CMK (cell line): Measurements from ENCODE around the gene VCAN.
"Not testable (repeated sequence)": the region's sequence is repeated elsewhere in the genome, so short reads cannot be mapped to it uniquely, and the experiment has no call there.

Experiments
- DNase-seq: peaks from one replicate; pipeline ENCODE4 v3.0.0-alpha.2; 2010; ENCODE audit warnings: low read depth

The VCAN gene

DNA sequence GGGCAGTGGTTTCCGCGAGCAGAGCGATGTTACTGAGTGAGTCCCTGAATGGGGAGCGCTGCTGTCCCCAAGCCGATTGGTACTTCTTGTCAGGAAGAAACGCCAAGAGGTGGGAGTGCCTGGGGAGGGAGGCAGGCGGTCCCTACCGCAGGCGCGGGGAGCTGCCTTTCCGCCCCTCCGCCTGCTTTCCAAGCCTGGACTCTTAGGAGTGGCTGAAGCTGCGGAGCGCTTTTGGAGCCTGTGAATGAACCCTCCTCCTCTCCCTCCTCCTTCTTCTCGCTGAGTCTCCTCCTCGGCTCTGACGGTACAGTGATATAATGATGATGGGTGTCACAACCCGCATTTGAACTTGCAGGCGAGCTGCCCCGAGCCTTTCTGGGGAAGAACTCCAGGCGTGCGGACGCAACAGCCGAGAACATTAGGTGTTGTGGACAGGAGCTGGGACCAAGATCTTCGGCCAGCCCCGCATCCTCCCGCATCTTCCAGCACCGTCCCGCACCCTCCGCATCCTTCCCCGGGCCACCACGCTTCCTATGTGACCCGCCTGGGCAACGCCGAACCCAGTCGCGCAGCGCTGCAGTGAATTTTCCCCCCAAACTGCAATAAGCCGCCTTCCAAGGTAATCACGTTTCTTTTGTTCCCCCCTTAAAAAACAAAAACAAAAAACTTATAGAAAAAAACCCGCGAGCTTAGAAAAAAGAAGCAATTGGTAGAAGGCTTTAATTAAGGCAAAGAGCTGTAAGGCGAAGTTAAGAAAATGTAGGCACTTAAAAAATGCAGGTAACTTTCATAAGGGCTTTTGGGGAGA is at the start of gene VCAN:
Gene VCAN (plus strand): TSS at position 340 of the 808 bp plus-strand sequence. CDS start 11,775 bp downstream, outside the sequence.
- DNase-seq, result no peak

DNA sequence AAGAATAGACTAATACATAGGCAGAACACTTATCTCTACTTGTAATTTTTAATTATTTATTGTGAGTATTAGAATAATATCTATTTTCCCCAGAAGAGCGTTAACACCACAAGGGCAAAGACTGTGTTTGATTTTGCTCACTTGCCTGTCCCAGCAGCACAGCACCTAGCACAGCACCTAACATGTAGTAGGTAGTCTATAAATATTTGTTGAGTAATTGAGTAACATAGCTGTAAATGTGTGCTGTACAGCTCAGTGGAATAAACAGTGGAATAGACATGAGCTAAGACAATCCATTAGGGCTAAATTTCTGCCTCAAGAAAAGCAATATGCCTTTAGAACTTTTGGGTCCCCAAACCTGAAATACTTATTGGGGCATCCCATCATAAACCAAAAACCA is 49.3 kb upstream of the VCAN start:
- DNase-seq, result no peak

DNA sequence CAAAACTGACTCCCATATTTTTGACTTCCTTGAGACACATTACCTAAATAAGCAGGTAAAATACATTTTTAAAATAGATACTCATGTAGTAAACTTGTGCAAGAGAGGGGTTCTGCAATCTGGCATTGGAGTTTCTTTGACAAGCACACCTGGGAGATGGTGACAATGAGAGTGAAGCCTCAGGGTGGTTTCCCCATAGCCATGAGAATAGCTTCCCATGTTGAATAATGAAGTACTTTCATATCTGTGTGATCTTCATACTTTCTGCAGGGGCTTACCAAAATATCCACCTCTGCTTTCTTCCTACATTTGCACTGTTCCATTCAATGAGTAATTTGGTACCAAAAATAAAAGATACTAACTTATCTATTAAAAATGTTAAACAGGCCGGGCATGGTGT is 44.7 kb upstream of the VCAN start:
- no peak for DNase-seq

DNA sequence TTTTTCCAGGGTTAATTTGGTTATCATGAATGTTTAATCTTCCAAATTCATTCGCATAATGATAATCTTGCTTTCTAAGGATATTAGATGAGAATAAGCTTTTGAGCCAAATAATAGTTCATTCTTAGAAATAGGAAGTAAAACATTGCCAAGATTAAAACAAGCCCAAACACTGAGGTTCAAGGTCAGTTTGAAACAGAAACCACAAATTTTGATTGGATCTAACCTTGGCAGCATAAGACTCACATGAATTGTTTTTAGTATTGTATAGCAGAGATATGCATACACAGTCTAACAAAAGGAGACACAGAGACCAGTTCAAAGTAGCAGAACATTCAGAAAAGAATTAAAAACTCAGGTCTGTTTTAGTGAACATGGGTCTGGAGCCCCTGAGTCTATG is 43.4 kb upstream of the VCAN start:
- DNase-seq, result no peak

DNA sequence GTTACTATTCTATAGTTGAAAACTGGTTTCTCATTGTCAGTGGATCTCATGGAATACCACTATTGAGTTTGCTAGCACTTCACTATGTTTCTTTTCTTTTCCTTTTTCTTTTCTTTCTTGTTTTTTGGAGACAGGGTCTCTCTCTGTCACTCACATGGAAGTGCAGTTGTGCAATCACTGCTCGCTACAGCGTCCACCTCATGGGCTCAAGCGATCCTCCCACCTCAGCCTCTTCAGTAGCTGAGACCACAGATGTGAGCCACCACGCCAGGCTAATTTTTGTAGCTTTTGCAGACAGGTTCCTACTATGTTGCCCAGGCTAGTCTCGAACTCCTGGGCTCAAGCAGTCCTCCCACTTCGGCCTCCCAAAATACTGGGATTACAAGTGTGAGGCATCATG is 42.7 kb upstream of the VCAN start:
- no peak for DNase-seq

DNA sequence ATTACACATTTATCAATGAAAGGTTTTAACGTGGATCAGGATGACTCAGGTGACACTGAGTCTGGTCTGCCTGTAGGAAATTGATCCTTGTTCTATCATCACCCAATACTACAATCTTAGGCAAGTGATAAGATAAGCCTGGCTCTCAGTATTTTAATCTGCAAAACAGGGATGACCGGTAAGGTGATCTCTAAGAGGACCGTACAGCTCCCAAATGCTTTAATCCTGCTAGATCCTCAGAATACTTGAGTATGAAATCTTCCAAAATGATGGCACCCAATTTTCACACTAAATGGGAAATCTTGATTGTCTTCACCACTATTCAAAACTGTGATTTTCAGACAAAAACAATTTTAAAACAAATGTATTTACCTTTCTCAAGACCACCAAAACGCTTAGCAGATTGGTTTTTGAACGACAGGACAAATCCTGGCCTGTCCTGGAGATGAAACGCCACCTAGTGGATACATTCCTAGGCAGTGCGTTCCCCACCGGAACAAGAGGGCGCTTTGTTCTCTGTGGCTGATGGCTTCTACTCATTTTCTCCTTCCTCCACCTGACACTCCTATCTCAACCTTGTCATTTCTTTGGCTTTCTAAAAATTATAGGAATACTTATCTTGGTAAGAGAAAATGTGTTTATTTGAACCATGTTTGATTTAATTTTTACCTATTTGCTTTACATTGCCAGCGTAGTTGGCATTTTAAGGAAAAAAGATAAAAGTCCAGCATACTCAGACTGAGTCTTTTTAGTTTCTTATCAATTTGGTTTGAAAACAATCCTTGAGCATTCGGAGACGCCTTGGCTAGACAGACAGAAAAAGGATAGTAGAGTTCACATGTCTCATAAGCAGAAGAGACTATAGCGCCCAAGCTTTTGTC is 41.2 kb upstream of the VCAN start:
- DNase-seq, result peak; percentile 33

DNA sequence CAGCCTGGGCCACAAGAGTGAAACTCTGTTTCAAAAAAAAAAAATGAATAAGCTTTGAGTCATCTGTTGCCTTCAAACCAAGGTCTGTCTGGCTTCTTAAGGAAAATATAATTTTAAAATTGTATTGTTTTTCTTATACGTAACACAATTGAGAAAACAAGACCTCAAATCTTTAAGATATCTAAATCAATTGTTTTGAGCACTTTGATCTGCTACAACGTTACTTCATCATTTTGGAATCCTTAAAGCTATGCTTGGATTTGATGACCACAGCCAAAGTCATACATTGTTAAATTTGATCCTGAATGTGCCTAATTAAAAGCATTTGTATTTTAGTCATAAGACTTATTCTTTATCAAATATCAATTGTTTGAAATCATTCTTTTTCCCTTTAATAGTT is 37.7 kb upstream of the VCAN start:
- DNase-seq, result no peak

DNA sequence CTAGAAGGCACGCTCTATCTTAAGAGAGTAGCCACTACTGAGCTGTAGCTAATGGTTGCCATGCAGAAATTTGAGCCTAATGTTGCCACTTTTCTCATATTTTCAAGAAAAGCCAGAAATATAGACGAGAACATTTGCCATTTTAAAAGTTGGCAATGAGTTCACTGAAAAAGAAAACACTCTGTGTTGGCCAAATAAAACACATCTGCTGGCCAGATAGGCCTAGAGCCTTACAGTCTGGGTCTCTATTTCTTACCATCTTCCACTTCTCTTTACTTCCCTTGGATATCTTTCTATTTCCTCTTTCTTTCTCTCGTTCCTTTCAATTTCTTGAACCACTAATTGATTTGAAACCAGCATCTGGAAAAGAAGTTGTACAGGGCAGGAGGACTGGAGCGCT is 36.6 kb upstream of the VCAN start:
- no peak for DNase-seq

DNA sequence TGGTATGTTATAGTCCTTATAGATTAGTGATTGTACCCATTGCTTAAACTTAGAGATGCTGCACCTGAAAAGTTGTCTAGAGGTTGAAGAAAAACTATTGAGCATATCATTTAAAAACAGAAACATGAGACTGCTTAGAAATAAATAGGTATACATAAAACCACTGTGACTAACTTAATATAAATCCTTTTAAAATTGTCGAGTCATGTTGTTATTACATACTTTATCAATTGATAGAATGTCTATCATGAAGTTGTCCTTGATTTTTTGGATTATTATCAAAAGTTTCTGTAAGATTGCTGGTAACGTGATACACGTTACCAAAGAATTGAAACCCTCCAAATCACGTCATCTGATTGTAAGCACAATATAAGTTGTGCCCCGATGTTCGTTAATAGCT is 35.3 kb upstream of the VCAN start:
- DNase-seq, result no peak

DNA sequence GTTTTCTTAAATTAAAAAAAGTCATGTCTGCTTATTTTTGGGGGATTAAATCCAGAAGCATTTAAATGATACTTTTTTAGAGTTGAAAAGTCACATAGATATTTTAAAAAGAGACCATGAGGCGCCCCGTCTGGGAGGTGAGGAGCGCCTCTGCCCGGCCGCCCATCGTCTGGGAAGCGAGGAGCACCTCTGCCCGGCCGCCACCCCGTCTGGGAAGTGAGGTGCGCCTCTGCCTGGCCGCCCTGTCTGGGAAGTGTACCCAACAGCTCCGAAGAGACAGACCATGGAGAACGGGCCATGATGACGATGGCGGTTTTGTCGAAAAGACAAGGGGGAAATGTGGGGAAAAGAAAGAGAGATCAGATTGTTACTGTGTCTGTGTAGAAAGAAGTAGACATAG is 33.8 kb upstream of the VCAN start:
- DNase-seq, result not testable (repeated sequence)

DNA sequence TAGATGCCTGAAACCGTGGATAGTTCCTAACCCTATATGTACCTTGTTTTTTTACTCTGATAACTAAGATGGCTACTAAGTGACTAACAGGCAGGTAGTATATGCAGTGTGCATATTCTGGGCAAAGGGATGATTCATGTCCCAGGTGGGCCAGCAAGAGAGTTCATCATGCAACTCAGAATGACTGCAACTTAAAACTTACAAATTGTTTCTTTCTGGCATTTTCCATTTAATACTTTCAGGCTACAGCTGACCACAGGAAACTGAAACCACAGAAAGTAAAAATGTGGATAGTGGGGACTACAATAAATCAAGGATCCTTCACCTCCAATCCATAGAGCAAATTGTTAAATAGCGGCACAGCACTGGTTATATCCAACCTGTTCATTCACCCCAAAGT is 30.7 kb upstream of the VCAN start:
- DNase-seq, result no peak

DNA sequence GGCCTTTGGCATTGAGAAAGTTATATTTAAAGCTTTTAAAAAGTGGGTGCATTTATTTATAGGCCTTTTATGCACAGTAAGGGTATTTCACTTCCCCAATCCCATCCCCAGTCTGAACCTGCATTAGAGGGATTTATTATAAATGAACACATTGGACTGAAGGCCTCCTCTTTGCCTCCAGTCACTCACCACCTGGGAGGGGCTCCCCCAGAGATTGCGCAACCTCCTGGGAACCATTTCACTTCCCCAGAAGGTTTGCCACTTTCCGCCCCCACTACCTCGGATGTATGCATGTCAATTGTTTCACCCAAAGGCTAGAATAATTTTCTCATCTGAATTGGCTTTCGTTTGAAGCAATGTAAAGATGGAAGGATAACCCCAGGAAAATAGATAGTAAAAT is 29.8 kb upstream of the VCAN start:
- DNase-seq, result no peak

DNA sequence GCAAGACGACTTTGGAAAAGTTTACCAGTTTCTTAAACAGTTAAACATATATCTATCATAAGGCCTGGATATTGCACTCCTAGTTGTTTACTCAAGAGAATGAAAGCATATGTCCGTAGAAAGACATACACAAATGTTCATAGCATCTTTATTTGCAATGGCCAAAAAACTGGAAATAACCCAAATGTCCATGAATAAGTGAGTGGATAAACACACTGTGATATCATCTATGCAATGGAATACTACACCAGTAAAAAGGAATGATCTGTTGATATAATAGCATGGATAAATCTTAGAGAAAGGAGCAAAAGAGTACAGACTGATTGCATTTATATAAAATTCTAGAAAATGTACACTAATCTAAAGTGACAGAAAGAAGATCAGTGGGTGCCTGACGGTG is 28.0 kb upstream of the VCAN start:
- DNase-seq, result no peak

DNA sequence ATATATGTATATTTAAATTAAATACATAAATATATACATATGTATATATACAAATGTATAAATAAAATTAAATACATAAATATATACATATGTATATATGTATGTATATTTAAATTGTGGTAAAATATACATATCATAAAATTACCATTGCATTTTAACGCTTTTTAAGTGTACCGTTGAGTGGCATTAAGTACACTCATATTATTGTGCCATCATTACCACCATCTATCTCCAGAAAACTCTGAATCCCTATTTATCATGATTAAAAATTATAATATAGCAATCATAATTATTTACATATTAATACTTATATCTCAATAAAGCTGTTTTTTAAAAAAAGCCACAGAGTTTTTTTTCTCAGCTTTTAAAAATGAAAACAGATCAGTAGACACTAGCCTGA is 27.1 kb upstream of the VCAN start:
- no peak for DNase-seq

DNA sequence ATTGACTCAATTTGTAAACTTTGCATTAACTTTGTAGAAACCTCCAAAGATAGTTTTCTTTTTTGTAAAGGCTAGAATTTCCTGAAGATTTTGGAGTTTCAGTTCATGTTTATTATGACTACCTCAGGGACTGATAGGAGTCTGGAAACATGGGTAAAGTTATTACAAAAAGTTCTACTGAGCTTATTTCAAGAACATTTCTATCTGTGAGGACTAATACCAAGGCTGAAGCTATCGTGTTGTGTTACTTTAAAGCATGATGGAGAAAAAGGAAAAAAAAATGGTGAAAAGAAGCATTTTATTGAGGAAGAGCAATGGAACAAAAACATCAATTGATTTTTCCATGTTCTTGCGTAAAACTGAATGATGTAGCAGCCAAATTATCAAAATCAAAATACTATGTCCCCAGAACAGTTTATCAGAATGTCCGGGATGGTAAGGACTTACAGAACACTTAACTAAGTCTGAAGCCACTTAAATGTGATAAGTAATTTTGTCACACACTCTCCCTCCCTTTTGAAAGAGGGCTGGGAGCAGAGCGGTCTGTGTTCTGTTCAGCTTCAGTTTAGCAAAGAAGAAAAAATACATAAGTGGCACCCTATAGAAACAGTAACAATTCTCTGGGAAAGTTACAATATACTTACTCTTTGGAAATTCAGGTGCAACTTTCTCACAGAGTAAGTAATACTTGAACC is 25.1 kb upstream of the VCAN start:
- no peak for DNase-seq

DNA sequence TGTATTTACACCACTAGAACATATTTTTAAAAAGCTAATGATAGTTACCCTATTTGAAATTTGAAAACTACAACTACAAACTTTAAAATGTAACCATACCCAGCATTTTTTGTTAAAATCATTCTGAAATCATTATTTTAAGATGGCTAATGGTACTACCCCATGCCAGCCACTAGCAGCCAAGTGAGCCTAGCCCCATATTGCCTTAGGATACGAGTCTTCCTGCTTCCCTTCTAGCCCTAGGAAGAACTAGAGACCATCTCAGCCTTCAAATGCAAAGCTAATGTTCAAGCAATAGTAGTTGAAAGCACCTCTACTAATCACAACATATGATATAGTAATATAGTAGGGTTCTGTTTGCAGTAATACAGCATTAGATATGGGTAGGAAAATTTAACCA is 24.0 kb upstream of the VCAN start:
- DNase-seq, result no peak

DNA sequence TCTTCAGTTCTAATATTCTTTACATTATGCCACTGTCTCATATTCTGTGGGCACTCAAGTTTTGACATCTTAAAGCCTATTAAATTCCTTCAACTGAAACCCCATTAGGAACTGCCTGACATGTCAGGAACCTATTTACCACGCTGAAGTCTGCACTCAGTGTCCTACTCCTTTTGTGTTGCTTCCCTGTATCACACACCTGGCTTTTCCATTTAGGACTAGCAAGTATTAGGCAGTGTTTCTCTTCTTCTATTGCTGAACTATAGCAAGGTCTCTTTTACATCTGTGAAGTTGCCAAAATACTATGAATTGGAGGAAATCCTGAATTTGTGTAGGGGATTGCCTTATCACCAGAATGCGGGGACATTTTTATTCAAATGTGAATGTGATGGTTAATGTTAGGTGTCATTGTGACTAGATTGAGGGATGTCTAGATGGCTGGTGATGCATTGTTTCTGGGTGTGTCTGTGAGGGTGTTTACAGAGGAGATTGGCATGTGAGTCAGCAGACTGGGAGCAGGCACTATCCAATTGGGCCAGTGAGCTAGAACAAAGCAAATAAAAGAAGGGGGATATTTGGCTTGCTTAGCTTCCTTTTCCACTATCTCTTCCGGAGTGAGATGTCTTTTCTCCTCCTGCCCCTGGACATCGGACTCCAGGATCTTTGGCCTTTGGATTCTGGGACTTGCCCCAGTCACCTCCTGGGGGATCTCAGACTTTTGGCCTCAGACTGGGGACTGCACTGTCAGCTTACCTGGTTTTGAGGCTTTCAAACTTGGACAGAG is 21.2 kb upstream of the VCAN start:
- no peak for DNase-seq

DNA sequence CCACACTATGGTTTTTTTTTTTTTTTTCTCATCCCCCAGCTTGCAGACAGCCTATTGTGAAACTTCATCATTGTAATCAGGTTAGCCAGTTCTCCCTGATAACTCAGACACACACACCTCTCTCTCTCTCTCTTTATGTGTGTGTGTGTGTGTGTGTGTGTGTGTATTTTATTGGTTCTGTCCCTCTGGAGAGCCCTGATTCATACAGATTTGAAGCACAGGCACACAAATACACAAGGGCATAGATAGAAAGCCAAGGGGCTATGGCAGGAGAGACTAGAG is 20.6 kb upstream of the VCAN start:
- DNase-seq, result no peak

DNA sequence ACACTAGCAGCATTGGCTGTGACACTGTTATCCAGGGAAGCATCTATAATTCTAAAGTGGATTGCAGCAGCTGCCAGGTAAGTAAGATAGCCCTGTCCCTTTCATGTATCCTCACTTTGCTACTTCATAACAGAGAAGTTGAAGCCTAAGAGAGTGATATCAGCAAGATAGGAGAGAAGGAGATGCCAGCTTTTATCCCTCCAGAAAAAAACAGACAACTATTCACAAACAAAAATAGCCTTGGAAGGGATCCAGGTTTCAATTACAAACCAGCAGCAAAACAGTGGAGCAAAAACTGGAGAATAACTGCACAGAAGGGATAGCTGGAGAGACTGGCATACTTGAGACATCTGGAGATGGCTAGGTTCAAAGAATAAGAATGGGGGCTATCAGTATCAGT is 19.6 kb upstream of the VCAN start:
- DNase-seq, result no peak

DNA sequence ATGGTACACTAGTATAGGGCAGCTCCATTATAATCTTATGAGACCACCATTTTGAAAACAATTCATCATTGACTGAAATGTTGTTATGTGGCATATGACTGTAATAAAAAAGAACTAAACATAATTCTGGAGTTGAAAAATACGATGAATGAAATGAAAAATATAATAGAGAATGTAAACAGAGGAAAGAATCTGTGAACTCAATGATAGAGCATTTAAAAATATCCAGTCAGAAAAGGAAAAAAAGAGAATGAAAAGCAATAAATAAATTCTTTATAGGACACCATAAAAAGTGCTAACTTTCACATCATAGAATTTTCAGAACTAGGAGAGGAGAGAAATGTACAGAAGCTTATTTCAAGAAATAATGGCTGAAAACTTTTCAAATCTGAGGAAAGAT is 17.6 kb upstream of the VCAN start:
- no peak for DNase-seq

DNA sequence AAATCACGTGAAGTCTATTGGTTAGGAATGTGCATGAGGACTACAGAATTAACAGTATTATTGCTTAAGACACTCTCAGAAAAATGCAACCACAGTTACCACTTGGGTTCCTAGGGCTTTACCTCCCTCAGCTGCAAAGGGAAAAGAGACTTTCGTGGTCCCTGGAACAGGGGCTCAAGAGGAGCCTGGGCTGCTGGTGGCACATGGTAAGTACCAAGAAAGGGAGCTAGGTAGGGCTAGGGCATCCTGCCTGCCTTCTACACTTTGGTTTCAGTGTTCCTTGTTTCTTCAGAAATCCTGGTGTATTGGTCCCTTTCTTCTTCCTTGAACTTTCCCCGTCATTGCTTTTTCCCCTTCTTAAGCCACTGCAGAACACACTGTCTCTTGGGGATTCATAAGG is 7.3 kb upstream of the VCAN start:
- DNase-seq, result no peak

DNA sequence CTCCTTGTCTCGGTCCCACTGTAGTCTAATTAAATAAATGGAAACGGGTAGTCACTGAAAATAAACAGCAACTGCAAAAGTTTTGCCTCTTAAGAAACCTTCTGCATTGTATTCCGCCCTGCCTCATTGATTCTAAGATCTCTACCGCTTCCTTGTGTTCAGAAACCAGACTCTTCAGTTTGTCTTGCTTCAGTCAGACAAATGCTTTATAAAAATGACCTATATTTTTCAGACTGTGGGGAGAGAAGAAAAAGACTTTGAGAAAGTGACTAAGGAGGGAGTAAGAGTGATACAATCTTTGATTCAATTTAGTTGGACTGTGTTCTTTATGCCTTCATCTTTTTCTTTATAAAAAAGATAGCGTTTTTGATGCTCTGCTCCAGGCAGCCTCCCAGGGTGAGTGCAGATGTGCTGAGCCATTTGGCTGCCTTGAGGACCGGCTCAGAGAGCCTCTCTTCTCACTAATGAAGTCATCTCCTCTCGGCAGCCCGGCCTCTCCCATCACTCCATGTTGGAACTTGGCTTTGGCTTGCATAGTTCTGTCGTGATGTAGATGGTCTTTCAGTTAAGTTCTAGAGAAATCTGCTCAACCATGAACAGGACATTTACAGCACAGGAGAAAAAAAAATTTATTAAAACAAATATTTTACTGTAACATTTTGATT is 4.0 kb upstream of the VCAN start:
- DNase-seq, result no peak
